HepG2 (cell line): Measurements from ENCODE around the gene RNF14. TPM values are rescaled to one million over a fixed set of nuclear protein-coding genes. Genes with fewer than 3 reads are reported as not detected.

Source experiments
- ARHGAP35 ChIP-seq: sonication (generic); formaldehyde crosslinking; IDR thresholded peaks from 2 replicates; pipeline ENCODE4 v1.9.0; 2022; ENCODE audit warnings: mild to moderate bottlenecking, inconsistent platforms, moderate library complexity, missing genetic modification reagents, borderline replicate concordance
- CAMTA2 ChIP-seq: sonication (generic); formaldehyde crosslinking; IDR thresholded peaks from 2 replicates; pipeline ENCODE4 v1.4.0; 2020; ENCODE audit warnings: mild to moderate bottlenecking, missing genetic modification reagents, borderline replicate concordance
- DPF2 ChIP-seq: sonication (generic); formaldehyde crosslinking; IDR thresholded peaks from 2 replicates; pipeline ENCODE4 v1.4.0; 2020; ENCODE audit warnings: mild to moderate bottlenecking, low read depth, missing genetic modification reagents, borderline replicate concordance
- FOXK1 ChIP-seq: sonication (generic); formaldehyde crosslinking; IDR thresholded peaks from 2 replicates; pipeline ENCODE4 v1.4.0; 2020; ENCODE audit warnings: low read depth, missing genetic modification reagents, borderline replicate concordance
- MAFF ChIP-seq: IDR thresholded peaks from 2 replicates; pipeline ENCODE4 v1.6.1; 2011; ENCODE audit warnings: low read depth, low read length, improper control_type of control experiment
- NFE2L2 ChIP-seq: fragments of 150-350 bp; IDR thresholded peaks from 2 replicates; pipeline ENCODE4 v1.6.1; 2014; ENCODE audit warnings: low read length
- NRL ChIP-seq: sonication (generic); formaldehyde crosslinking; IDR thresholded peaks from 2 replicates; pipeline ENCODE4 v1.5.0; 2020; ENCODE audit warnings: missing genetic modification reagents, mild to moderate bottlenecking, moderate library complexity, borderline replicate concordance
- PLSCR1 ChIP-seq: sonication (generic); formaldehyde crosslinking; IDR thresholded peaks from 2 replicates; pipeline ENCODE4 v1.5.0; 2020; ENCODE audit warnings: missing genetic modification reagents, mild to moderate bottlenecking, borderline replicate concordance
- POLR2G ChIP-seq: fragments of 200-400 bp; formaldehyde crosslinking; IDR thresholded peaks from 2 replicates; pipeline ENCODE4 v1.6.1; 2018; ENCODE audit warnings: mild to moderate bottlenecking, low read depth, low read length, moderate library complexity
- SOX6 ChIP-seq, 2 experiments: fragments of 450-650 bp in 1 of 2; sonication (generic) in 1 of 2; formaldehyde crosslinking in 1 of 2; IDR thresholded peaks; 2 replicates each; pipeline versions ENCODE4 v1.4.0 to v1.6.1; 2017 to 2020; ENCODE audit warnings: antibody characterized with exemption in 1 of 2, mild to moderate bottlenecking in 1 of 2, missing genetic modification reagents in 1 of 2
- THAP8 ChIP-seq: sonication (generic); formaldehyde crosslinking; IDR thresholded peaks from 2 replicates; pipeline ENCODE4 v1.5.1; 2020; ENCODE audit warnings: missing genetic modification reagents, mild to moderate bottlenecking, borderline replicate concordance
- TIGD3 ChIP-seq: sonication (generic); formaldehyde crosslinking; IDR thresholded peaks from 2 replicates; pipeline ENCODE4 v1.5.1; 2020; ENCODE audit warnings: mild to moderate bottlenecking, missing genetic modification reagents, borderline replicate concordance
- USF2 ChIP-seq, 2 experiments: sonication (generic) in 1 of 2; formaldehyde crosslinking in 1 of 2; IDR thresholded peaks; 2 replicates each; pipeline versions ENCODE4 v1.5.1 to v1.6.1; 2011 to 2020; ENCODE audit warnings: borderline replicate concordance in 1 of 2, low read depth in 1 of 2, low read length in 1 of 2, mild to moderate bottlenecking in 1 of 2, missing genetic modification reagents in 1 of 2, moderate library complexity in 1 of 2
- ZNF256 ChIP-seq: sonication (generic); formaldehyde crosslinking; conservative IDR thresholded peaks from 2 replicates; pipeline ENCODE4 v1.4.0; 2020; ENCODE audit warnings: missing genetic modification reagents
- ZNF275 ChIP-seq: sonication (generic); formaldehyde crosslinking; IDR thresholded peaks from 2 replicates; pipeline ENCODE4 v1.8.0; 2022; ENCODE audit warnings: missing genetic modification reagents, mild to moderate bottlenecking, inconsistent platforms, borderline replicate concordance
- ZNF280B ChIP-seq: sonication (generic); formaldehyde crosslinking; IDR thresholded peaks from 2 replicates; pipeline ENCODE4 v1.5.0; 2020; ENCODE audit warnings: missing genetic modification reagents, mild to moderate bottlenecking, borderline replicate concordance
- ZNF331 ChIP-seq: sonication (generic); formaldehyde crosslinking; IDR thresholded peaks from 2 replicates; pipeline ENCODE4 v1.4.0; 2020; ENCODE audit warnings: missing genetic modification reagents
- ZNF367 ChIP-seq: sonication (generic); formaldehyde crosslinking; IDR thresholded peaks from 2 replicates; pipeline ENCODE4 v1.4.0; 2020; ENCODE audit warnings: missing genetic modification reagents, borderline replicate concordance
- polyA plus RNA-seq, 8 experiments: library from polyadenylated mRNA; depleted of rRNA in 3 of 8; stranded (reverse) in 7 of 8; unstranded in 1 of 8; fragments of >200 nt; fragmentation: Illumina TruSeq in 4 of 8; extraction: Trizol in 4 of 8; gene quantifications; 2 replicates each; pipeline versions ENCODE4 v1.2.1 to v1.2.3, GENCODE V29; 2011 to 2016; ENCODE audit warnings: low read depth in 4 of 8, missing spikeins in 1 of 8, mixed read lengths in 1 of 8; ENCODE audit not compliant: insufficient read depth in 1 of 8
- total RNA-seq, 5 experiments: library from RNA; depleted of rRNA; stranded (reverse); fragments of >200 nt; fragmentation: Illumina TruSeq; extraction: Trizol; gene quantifications; 2 replicates each; pipeline ENCODE4 v1.2.3, GENCODE V29; 2016; ENCODE audit warnings: low read depth in 1 of 5

Gene RNF14
- total and polyA plus RNA-seq, 2 of the 13 experiments (the other 11 are each of a cell fraction or from before 2014, with no cell fraction given) = 11.3 to 28.1 TPM

- TF ChIP-seq POLR2G = peak; percentile 88
- peak; percentile 16; the same call in 1 of the 2 replicates for TF ChIP-seq ZNF331 (CRISPR knock-in tag)
- no peak for TF ChIP-seq THAP8 (CRISPR knock-in tag)
- peak; percentile 15; the same call in 1 of the 2 replicates for TF ChIP-seq MAFF
- TF ChIP-seq ARHGAP35 (CRISPR knock-in tag) = no peak
- no peak for TF ChIP-seq PLSCR1
- peak; percentile 59; the same call in 1 of the 2 replicates for TF ChIP-seq ZNF367 (CRISPR knock-in tag)
- 0 out of 2 replicates have a peak, but pooled peaks have one; percentile 72 for TF ChIP-seq CAMTA2
- no peak for TF ChIP-seq FOXK1
- TF ChIP-seq DPF2 (CRISPR knock-in tag) = no peak
- no peak for TF ChIP-seq ZNF280B (CRISPR knock-in tag)
- no peak for TF ChIP-seq SOX6 (IDR thresholded peaks at IDR 0.05)
- TF ChIP-seq SOX6 (CRISPR knock-in tag; IDR thresholded peaks at IDR 0.05) = peak; percentile 28; the same call in 1 of the 2 replicates
- peak; percentile 89 for TF ChIP-seq USF2 (IDR thresholded peaks at IDR 0.05; ENCODE audit: low read depth, low read length)
- no peak for TF ChIP-seq USF2 (CRISPR knock-in tag; IDR thresholded peaks at IDR 0.05; ENCODE audit: borderline replicate concordance)
- TF ChIP-seq TIGD3 = no peak
- TF ChIP-seq NRL (CRISPR knock-in tag) = 0 out of 2 replicates have a peak, but pooled peaks have one; percentile 30
- TF ChIP-seq ZNF275 (CRISPR knock-in tag) = no peak; the same call in 1 of the 2 replicates
- no peak for TF ChIP-seq ZNF256 (CRISPR knock-in tag)
- no peak for TF ChIP-seq NFE2L2
These were observed 44.0 kb downstream of the RNF14 start, which contains the start of gene GNPDA1 (continued) for GRCh38 chr5:142012792-142013388.
